Neuronal stem cell (in vitro differentiated cells): ENCODE data around the gene GCNT2.

Experiments used
- DNase-seq: peaks from one replicate; pipeline ENCODE4 v3.0.0-alpha.2; 2013; ENCODE audit warnings: low spot score
- H2AFZ ChIP-seq: one replicate; pipeline ENCODE4 v1.6.1; 2013; ENCODE audit warnings: mild to moderate bottlenecking, low read length, inconsistent platforms
- H2AK5ac ChIP-seq: 2 replicates; pipeline ENCODE4 v1.6.1; 2013; ENCODE audit warnings: low read depth, mild to moderate bottlenecking, inconsistent platforms, low read length, moderate library complexity, mixed read lengths
- H2BK120ac ChIP-seq: 2 replicates; pipeline ENCODE4 v1.6.1; 2013; ENCODE audit warnings: low read depth, mild to moderate bottlenecking, inconsistent platforms, low read length, moderate library complexity, mixed read lengths
- H2BK12ac ChIP-seq: one replicate; pipeline ENCODE4 v1.6.1; 2013; ENCODE audit warnings: low read length, inconsistent platforms
- H2BK15ac ChIP-seq: 2 replicates; pipeline ENCODE4 v1.6.1; 2013; ENCODE audit warnings: mild to moderate bottlenecking, low read length, inconsistent platforms, mixed read lengths
- H2BK5ac ChIP-seq: one replicate; pipeline ENCODE4 v1.6.1; 2013; ENCODE audit warnings: inconsistent platforms, mild to moderate bottlenecking, low read length, moderate library complexity
- H3K14ac ChIP-seq: one replicate; pipeline ENCODE4 v1.6.1; 2013; ENCODE audit warnings: low read length, inconsistent platforms
- H3K18ac ChIP-seq: 2 replicates; pipeline ENCODE4 v1.6.1; 2013; ENCODE audit warnings: low read length, inconsistent platforms
- H3K23ac ChIP-seq: 2 replicates; pipeline ENCODE4 v1.6.1; 2013; ENCODE audit warnings: low read depth, mild to moderate bottlenecking, mixed read lengths, low read length, inconsistent platforms; ENCODE audit not compliant: poor library complexity
- H3K27ac ChIP-seq: replicated peaks from 3 replicates; pipeline ENCODE4 v1.5.1; 2013; ENCODE audit warnings: low read length, inconsistent platforms
- H3K27me3 ChIP-seq, 3 experiments: 2 replicates each; pipeline ENCODE4 v1.6.1; 2013; ENCODE audit warnings: low read length in 3 of 3, mild to moderate bottlenecking in 2 of 3, inconsistent platforms in 1 of 3, low read depth in 1 of 3, mixed read lengths in 1 of 3, moderate library complexity in 1 of 3; ENCODE audit not compliant: control insufficient read depth in 3 of 3, insufficient read depth in 3 of 3
- H3K36me3 ChIP-seq, 2 donors: replicated peaks in 1 of 2; 2 replicates each; pipeline ENCODE4 v1.6.1; 2013; ENCODE audit warnings: low read length in 2 of 2; ENCODE audit not compliant: control insufficient read depth in 2 of 2, insufficient read depth in 2 of 2
- H3K4ac ChIP-seq: 2 replicates; pipeline ENCODE4 v1.6.1; 2013; ENCODE audit warnings: inconsistent platforms, mild to moderate bottlenecking, low read length, moderate library complexity
- H3K4me1 ChIP-seq, 2 donors: 1 replicate in 1 of 2; 2 replicates in 1 of 2; pipeline ENCODE4 v1.6.1; 2013; ENCODE audit warnings: low read length in 2 of 2, low read depth in 1 of 2; ENCODE audit not compliant: control insufficient read depth in 2 of 2, insufficient read depth in 1 of 2
- H3K4me2 ChIP-seq: one replicate; pipeline ENCODE4 v1.6.1; 2013; ENCODE audit warnings: mild to moderate bottlenecking, low read length, inconsistent platforms; ENCODE audit not compliant: insufficient read depth, poor library complexity, severe bottlenecking
- H3K4me3 ChIP-seq, 2 donors: 2 replicates each; pipeline ENCODE4 v1.5.1; 2013; ENCODE audit warnings: low read length in 2 of 2, mild to moderate bottlenecking in 2 of 2, inconsistent platforms in 1 of 2, moderate library complexity in 1 of 2
- H3K79me1 ChIP-seq: one replicate; pipeline ENCODE4 v1.6.1; 2013; ENCODE audit warnings: low read depth, mild to moderate bottlenecking, inconsistent platforms, low read length, moderate library complexity
- H3K9ac ChIP-seq: one replicate; pipeline ENCODE4 v1.6.1; 2013; ENCODE audit warnings: mild to moderate bottlenecking, low read depth, low read length, inconsistent platforms; ENCODE audit not compliant: poor library complexity
- H3K9me3 ChIP-seq, 2 donors: replicated peaks in 1 of 2; 2 replicates each; pipeline versions ENCODE3 to v1.6.1; 2013; ENCODE audit warnings: low read length in 2 of 2, mild to moderate bottlenecking in 2 of 2, inconsistent platforms in 1 of 2, low read depth in 1 of 2, mixed read lengths in 1 of 2, moderate library complexity in 1 of 2; ENCODE audit not compliant: control insufficient read depth in 2 of 2, insufficient read depth in 1 of 2
- H4K8ac ChIP-seq: one replicate; pipeline ENCODE4 v1.6.1; 2013; ENCODE audit warnings: low read depth, mild to moderate bottlenecking, inconsistent platforms, low read length, moderate library complexity
- H4K91ac ChIP-seq: one replicate; pipeline ENCODE4 v1.6.1; 2013; ENCODE audit warnings: low read length, low read depth, mild to moderate bottlenecking, inconsistent platforms; ENCODE audit not compliant: poor library complexity
- WGBS, 2 donors: extraction: QIAGEN DNeasy Blood & Tissue Kit; methylation state at CpG; one replicate each; pipeline ENCODE4 v1.1.7; 2013; ENCODE audit warnings: missing lambda C conversion rate in 2 of 2, mixed read lengths in 1 of 2; ENCODE audit not compliant: insufficient read length in 2 of 2, insufficient replicate concordance in 1 of 2; ENCODE audit errors: extremely low coverage in 2 of 2; 5-methylcytosine and 5-hydroxymethylcytosine counted together

Gene GCNT2

GRCh38 chr6:10556589-10556988 is 35.4 kb downstream of the GCNT2 start:
- H2AK5ac ChIP-seq: no peak overlapping the region
- no peak overlapping the region for H3K18ac ChIP-seq
- H3K79me1 ChIP-seq: no peaks in the 10 kb centered on the region
- H3K36me3 ChIP-seq: no peaks in the 10 kb centered on the region
- H4K91ac ChIP-seq: no peak overlapping the region
- DNase-seq: no peak
- peak overlapping the region; percentile 52 for H3K4me2 ChIP-seq
- peaks cover 21 to 30% of the 10 kb centered on the region in 2 donors for H3K4me1 ChIP-seq
- H4K8ac ChIP-seq: no peak overlapping the region
- peak overlapping the region; percentile 89 for H2AFZ ChIP-seq
- no peak overlapping the region for H2BK5ac ChIP-seq
- H3K9ac ChIP-seq: no peak overlapping the region
- no peak overlapping the region for H2BK15ac ChIP-seq
- no peak overlapping the region for H3K4ac ChIP-seq
- no peak overlapping the region for H2BK120ac ChIP-seq
- H3K4me3 ChIP-seq: peak overlapping the region; percentile 51 to 75
- peak overlapping the region; percentile 90 for H3K27ac ChIP-seq
- WGBS, 2 donors: no CpG with 5 or more reads among the region's 6 CpGs
- H3K14ac ChIP-seq: no peak overlapping the region
- H2BK12ac ChIP-seq: no peak overlapping the region
- no peak overlapping the region for H3K23ac ChIP-seq
- H3K9me3 ChIP-seq: no peaks in the 10 kb centered on the region
- no peaks in the 10 kb centered on the region for H3K27me3 ChIP-seq

GRCh38 chr6:10556992-10557391 is 35.8 kb downstream of the GCNT2 start:
- H3K18ac ChIP-seq: no peak overlapping the region
- H2BK120ac ChIP-seq: no peak overlapping the region
- H3K4me2 ChIP-seq: peak overlapping the region; percentile 52
- H3K4me1 ChIP-seq: peaks cover 21 to 30% of the 10 kb centered on the region in 2 donors
- DNase-seq: no peak
- no peak overlapping the region for H3K27ac ChIP-seq
- H4K8ac ChIP-seq: no peak overlapping the region
- peaks cover 0 to under 1% of the 10 kb centered on the region in 2 donors for H3K36me3 ChIP-seq
- no peaks in the 10 kb centered on the region for H3K79me1 ChIP-seq
- no peak overlapping the region for H4K91ac ChIP-seq
- no peak overlapping the region for H3K23ac ChIP-seq
- peak overlapping the region; percentile 89 for H2AFZ ChIP-seq
- no peak overlapping the region for H2BK15ac ChIP-seq
- no peak overlapping the region for H2BK5ac ChIP-seq
- no peak overlapping the region for H3K9ac ChIP-seq
- H3K4me3 ChIP-seq: peak overlapping the region; percentile 51 to 75
- no peaks in the 10 kb centered on the region for H3K9me3 ChIP-seq
- H3K4ac ChIP-seq: no peak overlapping the region
- no CpG with 5 or more reads among the region's 6 CpGs for WGBS, 2 donors
- H3K14ac ChIP-seq: no peak overlapping the region
- no peaks in the 10 kb centered on the region for H3K27me3 ChIP-seq
- no peak overlapping the region for H2AK5ac ChIP-seq
- no peak overlapping the region for H2BK12ac ChIP-seq

- peak overlapping the region; percentile 49 for H3K4me2 ChIP-seq
- H3K18ac ChIP-seq: no peak overlapping the region
- H2AFZ ChIP-seq: no peak overlapping the region
- no peak overlapping the region for H4K91ac ChIP-seq
- peak overlapping the region; percentile 7 to 70 for H3K4me3 ChIP-seq
- no peak overlapping the region for H3K9ac ChIP-seq
- H2BK120ac ChIP-seq: no peak overlapping the region
- H3K27me3 ChIP-seq: no peaks in the 10 kb centered on the region
- H3K79me1 ChIP-seq: no peaks in the 10 kb centered on the region
- H3K14ac ChIP-seq: no peak overlapping the region
- no peaks in the 10 kb centered on the region for H3K9me3 ChIP-seq
- H3K4ac ChIP-seq: no peak overlapping the region
- no peak overlapping the region for H2BK15ac ChIP-seq
- H2BK12ac ChIP-seq: no peak overlapping the region
- H3K36me3 ChIP-seq: peaks cover 0 to 2% of the 10 kb centered on the region in 2 donors
- no peak overlapping the region for H4K8ac ChIP-seq
- no peak overlapping the region for H2AK5ac ChIP-seq
- no peak overlapping the region for H3K23ac ChIP-seq
- no peak overlapping the region for H2BK5ac ChIP-seq
- no peak overlapping the region for H3K27ac ChIP-seq
- peaks cover 21 to 30% of the 10 kb centered on the region in 2 donors for H3K4me1 ChIP-seq
- DNase-seq: no peak
Observed at GRCh38 chr6:10557913-10558312, 36.8 kb downstream of the GCNT2 start.

- no peak overlapping the region for H3K4ac ChIP-seq
- H3K9ac ChIP-seq: no peak overlapping the region
- no peak overlapping the region for H3K14ac ChIP-seq
- peak overlapping the region; percentile 16 to 75 for H3K4me3 ChIP-seq
- H3K9me3 ChIP-seq: no peaks in the 10 kb centered on the region
- no peak overlapping the region for H2BK5ac ChIP-seq
- no peak overlapping the region for H2BK15ac ChIP-seq
- H3K18ac ChIP-seq: no peak overlapping the region
- H3K23ac ChIP-seq: no peak overlapping the region
- H4K8ac ChIP-seq: no peak overlapping the region
- no peak overlapping the region for H2BK120ac ChIP-seq
- H3K36me3 ChIP-seq: peaks cover 0 to 2% of the 10 kb centered on the region in 2 donors
- no peak overlapping the region for H3K27ac ChIP-seq
- H2AFZ ChIP-seq: no peak overlapping the region
- no peaks in the 10 kb centered on the region for H3K27me3 ChIP-seq
- WGBS, 2 donors: no CpG with 5 or more reads among the region's 10 CpGs
- H3K4me1 ChIP-seq: peaks cover 21 to 30% of the 10 kb centered on the region in 2 donors
- H3K79me1 ChIP-seq: no peaks in the 10 kb centered on the region
- no peak overlapping the region for H4K91ac ChIP-seq
- no peak overlapping the region for H2AK5ac ChIP-seq
- peak overlapping the region; percentile 28 for H3K4me2 ChIP-seq
- no peak for DNase-seq
- no peak overlapping the region for H2BK12ac ChIP-seq
Observed at GRCh38 chr6:10558565-10558964, 37.4 kb downstream of the GCNT2 start.
